ENCODE results near the gene KLF8. TPM values are rescaled to one million over a fixed set of nuclear protein-coding genes. Genes with fewer than 3 reads are reported as not detected.

Gene KLF8
- total RNA-seq, 8 experiments from 2014 or later: 0.13 to 26.6 (median 0.64) TPM

- no peak for ATAC-seq (replicated peaks in 6 of 8)
- in situ Hi-C loops (cut with MboI; ENCODE audit: low pct_unique_long_range_greater_than_20kb in 2 of 9, low sequenced_read_pairs in 9 of 9, unreplicated experiment in 9 of 9): no loop called here
- Histone ChIP-seq H3K4me1 (replicated peaks in 1 of 2) (no peaks in the 10 kb centered on the region), H3K4me3 (no peak overlapping the region), H3K27ac (no peak overlapping the region)
- WGBS, 10 experiments: 40 to 100% (median 51%) methylated on average over 1 to 2 of the region's 10 CpGs; no CpG with 5 or more reads in 7 of the 10 experiments
Observed at GRCh38 chrX:56253832-56254703, 21.9 kb downstream of the KLF8 start.

DNA sequence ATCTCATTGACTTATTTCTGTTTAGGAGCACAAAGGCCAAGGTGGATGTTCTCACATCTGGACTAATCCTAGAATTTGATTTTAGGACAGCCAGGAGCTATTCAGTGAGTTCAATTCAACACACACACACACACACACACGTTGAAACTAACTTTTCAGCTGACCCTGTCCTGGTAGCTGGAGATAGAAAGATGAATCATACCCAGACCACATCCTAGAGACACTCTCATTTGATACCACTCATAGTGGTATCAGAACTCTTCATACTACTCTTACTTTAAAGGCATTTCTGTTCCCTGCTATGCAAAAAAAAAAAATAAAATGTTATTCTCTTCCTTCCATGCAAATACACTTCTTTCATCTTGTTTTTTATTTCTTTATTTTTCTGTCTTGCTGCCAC is 36.7 kb downstream of the KLF8 start:
- 0 to 60% (median 17%) methylated on average over 1 of the region's 1 CpG; no CpG with 5 or more reads in 7 of the 10 experiments for WGBS, 10 experiments
- no peak for ATAC-seq (replicated peaks in 6 of 8)
- Histone ChIP-seq H3K4me3 (no peak overlapping the region), H3K27ac (no peak overlapping the region), H3K4me1 (replicated peaks in 1 of 2) (no peaks in the 10 kb centered on the region)
- in situ Hi-C loops (cut with MboI; ENCODE audit: low pct_unique_long_range_greater_than_20kb in 2 of 9, low sequenced_read_pairs in 9 of 9, unreplicated experiment in 9 of 9): no loop called here

- H3K4me3 ChIP-seq: no peak overlapping the region
- ATAC-seq (replicated peaks in 6 of 8): peak in 2 of 8 experiments; percentile 67
- in situ Hi-C loops (cut with MboI; ENCODE audit: low pct_unique_long_range_greater_than_20kb in 2 of 9, low sequenced_read_pairs in 9 of 9, unreplicated experiment in 9 of 9): loop anchor here in 3 of 9 experiments (25.0 kb wide), 2 partner anchors 434 to 459 kb away; partner anchors contain the start of gene NBDY (in 1 of the 3)
- WGBS, 10 experiments: no CpG with 5 or more reads among the region's 1 CpG
- H3K27ac ChIP-seq: no peak overlapping the region
- no peaks in the 10 kb centered on the region for H3K4me1 ChIP-seq (replicated peaks in 1 of 2)
Observed at GRCh38 chrX:56278692-56279091, 46.5 kb downstream of the KLF8 start.

DNA sequence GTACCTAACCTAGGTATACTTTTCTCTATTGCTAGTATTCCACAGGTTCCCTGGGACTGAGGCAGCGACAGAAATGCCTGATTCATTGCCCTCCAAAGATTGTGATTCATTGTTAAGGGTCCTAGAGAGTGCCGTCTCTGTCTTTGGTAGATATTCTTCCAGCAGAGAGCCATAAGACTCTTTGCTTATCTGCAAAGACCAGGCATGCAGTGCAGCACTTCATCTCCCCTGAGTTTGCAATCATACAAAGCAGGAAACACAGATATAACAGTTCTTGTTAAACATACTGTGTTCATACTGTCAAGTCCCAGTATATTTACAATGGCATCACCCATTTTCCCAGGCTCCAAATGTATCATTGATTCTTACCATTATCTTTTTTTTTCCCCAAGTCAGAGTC is 47.7 kb downstream of the KLF8 start:
- H3K4me1 ChIP-seq (replicated peaks in 1 of 2): no peaks in the 10 kb centered on the region
- no peak for ATAC-seq (replicated peaks in 6 of 8)
- H3K27ac ChIP-seq: no peak overlapping the region
- no peak overlapping the region for H3K4me3 ChIP-seq
- 38 to 50% methylated on average over 1 to 2 of the region's 2 CpGs; no CpG with 5 or more reads in 8 of the 10 experiments for WGBS, 10 experiments
- in situ Hi-C loops (cut with MboI; ENCODE audit: low pct_unique_long_range_greater_than_20kb in 2 of 9, low sequenced_read_pairs in 9 of 9, unreplicated experiment in 9 of 9): loop anchor here in 3 of 9 experiments (25.0 kb wide), 2 partner anchors 432 to 457 kb away; partner anchors contain the start of gene NBDY (in 1 of the 3)

DNA sequence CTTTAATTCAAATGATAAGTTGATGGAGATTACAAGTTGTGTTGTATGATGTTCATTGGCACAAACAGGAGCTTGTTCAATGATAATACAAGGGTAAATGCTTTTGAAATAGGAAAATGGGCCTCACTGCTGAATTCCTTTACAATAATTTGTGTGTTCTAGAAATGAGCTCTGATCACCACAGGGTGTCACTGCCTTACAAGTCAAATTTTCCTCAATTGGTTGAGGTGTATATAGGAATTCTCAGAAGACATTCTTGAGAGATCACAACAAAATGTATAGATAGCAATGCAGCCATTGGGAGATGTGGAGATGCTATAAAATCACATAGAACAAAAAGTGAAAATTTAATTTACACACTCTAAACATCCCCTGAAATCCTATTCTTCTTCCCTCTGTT is 49.6 kb downstream of the KLF8 start:
- in situ Hi-C loops (cut with MboI; ENCODE audit: low pct_unique_long_range_greater_than_20kb in 2 of 9, low sequenced_read_pairs in 9 of 9, unreplicated experiment in 9 of 9): loop anchor here in 3 of 9 experiments (25.0 kb wide), 2 partner anchors 431 to 456 kb away; partner anchors contain the start of gene NBDY (in 1 of the 3)
- no peak overlapping the region for H3K4me3 ChIP-seq
- peak in 1 of 8 experiments; percentile 62 for ATAC-seq (replicated peaks in 6 of 8)
- H3K4me1 ChIP-seq (replicated peaks in 1 of 2): no peaks in the 10 kb centered on the region
- H3K27ac ChIP-seq: no peak overlapping the region

DNA sequence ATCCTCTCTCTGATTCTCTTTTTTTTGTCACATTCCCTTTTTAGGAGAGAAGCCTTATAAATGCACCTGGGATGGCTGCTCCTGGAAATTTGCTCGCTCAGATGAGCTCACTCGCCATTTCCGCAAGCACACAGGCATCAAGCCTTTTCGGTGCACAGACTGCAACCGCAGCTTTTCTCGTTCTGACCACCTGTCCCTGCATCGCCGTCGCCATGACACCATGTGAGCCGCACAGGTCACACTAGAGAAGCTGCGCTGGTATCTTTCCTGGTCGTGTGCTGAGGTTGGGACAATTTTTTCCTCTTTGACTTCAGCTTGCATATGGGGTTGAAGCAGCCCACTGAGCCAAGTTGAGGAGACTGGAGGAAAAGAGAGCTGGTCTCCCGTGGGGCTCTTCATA is 52.1 kb downstream of the KLF8 start:
- Histone ChIP-seq H3K27ac (no peak overlapping the region), H3K4me1 (replicated peaks in 1 of 2) (no peaks in the 10 kb centered on the region), H3K4me3 (no peak overlapping the region)
- no peak for ATAC-seq (replicated peaks in 6 of 8)
- in situ Hi-C loops (cut with MboI; ENCODE audit: low pct_unique_long_range_greater_than_20kb in 2 of 9, low sequenced_read_pairs in 9 of 9, unreplicated experiment in 9 of 9): loop anchor here in 3 of 9 experiments (25.0 kb wide), 2 partner anchors 428 to 453 kb away; partner anchors contain the start of gene NBDY (in 1 of the 3)
- WGBS, 10 experiments: 57 to 100% (median 76%) methylated on average over 1 to 12 of the region's 13 CpGs; no CpG with 5 or more reads in 5 of the 10 experiments

- H3K4me1 ChIP-seq (replicated peaks in 1 of 2): no peaks in the 10 kb centered on the region
- in situ Hi-C loops (cut with MboI; ENCODE audit: low pct_unique_long_range_greater_than_20kb in 2 of 9, low sequenced_read_pairs in 9 of 9, unreplicated experiment in 9 of 9): loop anchor here in 3 of 9 experiments (25.0 kb wide), 2 partner anchors 424 to 449 kb away; partner anchors contain the start of gene NBDY (in 1 of the 3)
- no peak overlapping the region for H3K27ac ChIP-seq
- WGBS, 10 experiments: 14 to 78% (median 51%) methylated on average over 1 to 2 of the region's 2 CpGs; no CpG with 5 or more reads in 4 of the 10 experiments
- H3K4me3 ChIP-seq: no peak overlapping the region
- no peak for ATAC-seq (replicated peaks in 6 of 8)
Observed at GRCh38 chrX:56288608-56289007, 56.5 kb downstream of the KLF8 start.

- no peak for ATAC-seq (replicated peaks in 6 of 8)
- no peak overlapping the region for H3K27ac ChIP-seq
- in situ Hi-C loops (cut with MboI; ENCODE audit: low pct_unique_long_range_greater_than_20kb in 2 of 9, low sequenced_read_pairs in 9 of 9, unreplicated experiment in 9 of 9): loop anchor here in 3 of 9 experiments (25.0 kb wide), 2 partner anchors 423 to 448 kb away; partner anchors contain the start of gene NBDY (in 1 of the 3)
- WGBS, 10 experiments: 0 to 69% (median 17%) methylated on average over 1 of the region's 1 CpG; no CpG with 5 or more reads in 7 of the 10 experiments
- no peak overlapping the region for H3K4me3 ChIP-seq
- H3K4me1 ChIP-seq (replicated peaks in 1 of 2): no peaks in the 10 kb centered on the region
Observed at GRCh38 chrX:56289449-56289848, 57.3 kb downstream of the KLF8 start.

- no peak overlapping the region for H3K27ac ChIP-seq
- no peak for ATAC-seq (replicated peaks in 6 of 8)
- in situ Hi-C loops (cut with MboI; ENCODE audit: low pct_unique_long_range_greater_than_20kb in 2 of 9, low sequenced_read_pairs in 9 of 9, unreplicated experiment in 9 of 9): no loop called here
- H3K4me1 ChIP-seq (replicated peaks in 1 of 2): no peaks in the 10 kb centered on the region
- H3K4me3 ChIP-seq: no peak overlapping the region
- WGBS, 10 experiments: 0 to 33% methylated on average over 1 of the region's 1 CpG; no CpG with 5 or more reads in 8 of the 10 experiments
Observed at GRCh38 chrX:56308726-56309125, 76.6 kb downstream of the KLF8 start.

DNA sequence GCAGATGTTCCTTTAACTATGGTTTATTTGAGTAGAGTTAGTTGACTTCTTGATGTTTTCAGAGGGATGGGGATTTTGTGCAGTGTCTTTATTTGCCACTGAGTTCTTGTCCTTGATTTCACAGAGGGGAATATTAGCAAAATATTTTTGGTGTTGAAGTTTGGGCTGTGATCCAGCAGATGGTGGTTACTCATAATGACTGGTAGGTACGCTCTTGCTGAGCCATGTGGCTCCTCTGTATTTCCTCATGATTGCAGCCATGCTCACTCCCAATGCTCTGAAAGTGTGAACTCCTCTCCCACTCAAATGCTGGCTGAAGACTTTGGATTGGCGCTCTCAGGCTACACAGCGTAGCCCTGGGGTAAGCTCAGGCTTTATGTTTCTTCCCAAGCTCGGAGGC is 77.7 kb downstream of the KLF8 start:
- no peak for ATAC-seq (replicated peaks in 6 of 8)

GRCh38 chrX:56310581-56310980 is 78.4 kb downstream of the KLF8 start:
- no peak for ATAC-seq (replicated peaks in 6 of 8)
- Histone ChIP-seq H3K4me1 (replicated peaks in 1 of 2) (no peaks in the 10 kb centered on the region), H3K4me3 (no peak overlapping the region), H3K27ac (no peak overlapping the region)
- in situ Hi-C loops (cut with MboI; ENCODE audit: low pct_unique_long_range_greater_than_20kb in 2 of 9, low sequenced_read_pairs in 9 of 9, unreplicated experiment in 9 of 9): no loop called here
- WGBS, 10 experiments: 44% methylated on average over 2 of the region's 2 CpGs; no CpG with 5 or more reads in 9 of the 10 experiments

More for the DNA sequence above, 77.7 kb downstream of the KLF8 start:
- Histone ChIP-seq H3K27ac (no peak overlapping the region), H3K4me3 (no peak overlapping the region), H3K4me1 (replicated peaks in 1 of 2) (no peaks in the 10 kb centered on the region)
- in situ Hi-C loops (cut with MboI; ENCODE audit: low pct_unique_long_range_greater_than_20kb in 2 of 9, low sequenced_read_pairs in 9 of 9, unreplicated experiment in 9 of 9): no loop called here
- WGBS, 10 experiments: 0 to 40% (median 23%) methylated on average over 1 to 3 of the region's 4 CpGs; no CpG with 5 or more reads in 7 of the 10 experiments

DNA sequence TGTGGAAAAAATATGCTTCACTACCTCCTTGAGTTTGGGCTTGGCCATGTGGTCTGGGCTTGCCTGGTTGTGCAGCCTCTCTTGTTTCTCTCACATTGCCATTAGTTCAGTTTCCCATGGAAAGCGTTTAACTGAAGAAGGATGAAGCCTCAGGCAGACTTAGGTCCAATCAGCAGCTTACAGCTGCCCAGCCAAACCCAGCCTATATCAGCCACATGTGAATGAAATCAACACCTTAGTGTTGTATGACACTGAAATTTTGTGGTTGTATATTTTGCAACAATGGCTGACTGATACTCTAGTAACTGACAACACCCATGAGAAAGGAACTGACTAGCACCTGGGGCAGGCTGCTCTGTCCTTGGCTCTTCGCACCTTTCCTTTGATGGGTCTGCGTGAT is 81.2 kb downstream of the KLF8 start:
- no peak overlapping the region for H3K27ac ChIP-seq
- in situ Hi-C loops (cut with MboI; ENCODE audit: low pct_unique_long_range_greater_than_20kb in 2 of 9, low sequenced_read_pairs in 9 of 9, unreplicated experiment in 9 of 9): no loop called here
- WGBS, 10 experiments: 50 to 100% methylated on average over 2 to 3 of the region's 3 CpGs; no CpG with 5 or more reads in 8 of the 10 experiments

DNA sequence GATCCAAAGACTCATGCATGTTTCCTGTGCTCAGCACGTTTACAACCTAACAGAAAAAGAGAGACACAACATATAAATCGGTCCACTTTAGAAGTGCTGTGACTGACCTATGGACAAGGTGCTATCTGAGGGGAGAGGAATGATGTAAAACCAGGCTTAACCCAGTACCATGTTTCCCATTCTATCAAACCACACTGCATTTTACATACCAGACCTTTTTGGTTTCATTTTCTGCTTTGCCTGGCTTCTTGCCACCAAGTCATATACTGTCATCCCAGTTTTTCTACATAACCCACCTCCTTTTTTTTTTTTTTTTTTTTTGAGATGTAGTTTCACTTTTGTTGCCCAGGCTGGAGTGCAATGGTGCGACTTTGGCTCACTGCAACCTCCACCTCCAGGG is 82.2 kb downstream of the KLF8 start:
- WGBS, 10 experiments: 21 to 56% (median 38%) methylated on average over 1 to 2 of the region's 3 CpGs; no CpG with 5 or more reads in 5 of the 10 experiments
- ATAC-seq (replicated peaks in 6 of 8): peak in 1 of 8 experiments; percentile 42

More for the DNA sequence above, 81.2 kb downstream of the KLF8 start:
- H3K4me1 ChIP-seq (replicated peaks in 1 of 2): no peaks in the 10 kb centered on the region
- no peak for ATAC-seq (replicated peaks in 6 of 8)
- H3K4me3 ChIP-seq: no peak overlapping the region

More for the DNA sequence above, 82.2 kb downstream of the KLF8 start:
- H3K4me1 ChIP-seq (replicated peaks in 1 of 2): no peaks in the 10 kb centered on the region
- in situ Hi-C loops (cut with MboI; ENCODE audit: low pct_unique_long_range_greater_than_20kb in 2 of 9, low sequenced_read_pairs in 9 of 9, unreplicated experiment in 9 of 9): no loop called here
- no peak overlapping the region for H3K27ac ChIP-seq
- no peak overlapping the region for H3K4me3 ChIP-seq

Data from motor neuron (in vitro differentiated cells).